ENCODE results near the gene P4HB.

Gene P4HB

DNA sequence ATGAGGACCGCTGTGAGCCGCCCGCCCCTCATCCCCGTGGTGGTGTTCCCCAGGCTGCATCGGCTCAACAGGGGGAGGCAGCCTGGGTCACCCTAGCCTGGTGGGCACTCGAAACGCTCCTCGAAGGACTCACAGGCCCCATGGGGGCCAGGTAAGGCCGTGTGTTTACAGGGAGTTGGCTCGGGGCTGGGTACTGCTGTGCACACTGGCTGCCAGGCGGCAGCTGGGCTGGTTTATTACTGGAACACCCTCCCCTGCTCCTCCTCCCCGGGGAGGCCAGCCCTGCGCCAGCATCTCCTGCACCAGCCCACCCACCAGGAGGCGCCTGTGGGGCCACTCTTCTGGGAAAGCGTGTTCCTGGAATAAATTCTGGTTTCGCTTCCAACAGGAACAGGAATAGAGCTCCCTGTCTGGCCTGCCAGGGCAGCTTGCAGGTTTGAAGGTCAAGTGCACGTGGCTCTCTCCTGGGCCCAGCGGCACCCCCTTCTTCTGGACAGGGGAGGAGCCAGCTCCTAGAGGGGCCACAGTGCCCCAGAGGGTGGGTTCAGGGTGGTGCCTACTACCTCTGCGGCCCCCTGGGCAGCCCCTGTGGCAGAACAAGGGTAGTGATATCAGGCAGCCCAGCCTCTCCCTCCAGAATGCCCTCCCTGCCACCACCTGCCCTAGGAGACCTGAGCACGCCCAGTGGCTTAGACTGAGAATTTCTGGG lies 38.6 kb downstream of the P4HB start:
- Mint-ChIP-seq H3K36me3 (ENCODE audit: low read depth) (peaks cover 3% of the 10 kb centered on the region), H3K9me3 (no peaks in the 10 kb centered on the region), H3K27ac (no peak overlapping the region), H3K27me3 (ENCODE audit: low read depth) (peaks cover 5% of the 10 kb centered on the region), H3K4me1 (no peaks in the 10 kb centered on the region), H3K4me3 (no peak overlapping the region)
- TF ChIP-seq, protein P1, sequence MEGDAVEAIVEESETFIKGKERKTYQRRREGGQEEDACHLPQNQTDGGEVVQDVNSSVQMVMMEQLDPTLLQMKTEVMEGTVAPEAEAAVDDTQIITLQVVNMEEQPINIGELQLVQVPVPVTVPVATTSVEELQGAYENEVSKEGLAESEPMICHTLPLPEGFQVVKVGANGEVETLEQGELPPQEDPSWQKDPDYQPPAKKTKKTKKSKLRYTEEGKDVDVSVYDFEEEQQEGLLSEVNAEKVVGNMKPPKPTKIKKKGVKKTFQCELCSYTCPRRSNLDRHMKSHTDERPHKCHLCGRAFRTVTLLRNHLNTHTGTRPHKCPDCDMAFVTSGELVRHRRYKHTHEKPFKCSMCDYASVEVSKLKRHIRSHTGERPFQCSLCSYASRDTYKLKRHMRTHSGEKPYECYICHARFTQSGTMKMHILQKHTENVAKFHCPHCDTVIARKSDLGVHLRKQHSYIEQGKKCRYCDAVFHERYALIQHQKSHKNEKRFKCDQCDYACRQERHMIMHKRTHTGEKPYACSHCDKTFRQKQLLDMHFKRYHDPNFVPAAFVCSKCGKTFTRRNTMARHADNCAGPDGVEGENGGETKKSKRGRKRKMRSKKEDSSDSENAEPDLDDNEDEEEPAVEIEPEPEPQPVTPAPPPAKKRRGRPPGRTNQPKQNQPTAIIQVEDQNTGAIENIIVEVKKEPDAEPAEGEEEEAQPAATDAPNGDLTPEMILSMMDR (IDR thresholded peaks at IDR 0.05; ENCODE audit: unreplicated experiment in 3 of 3), result peak in 2 of 3 experiments; percentile 16 to 30

DNA sequence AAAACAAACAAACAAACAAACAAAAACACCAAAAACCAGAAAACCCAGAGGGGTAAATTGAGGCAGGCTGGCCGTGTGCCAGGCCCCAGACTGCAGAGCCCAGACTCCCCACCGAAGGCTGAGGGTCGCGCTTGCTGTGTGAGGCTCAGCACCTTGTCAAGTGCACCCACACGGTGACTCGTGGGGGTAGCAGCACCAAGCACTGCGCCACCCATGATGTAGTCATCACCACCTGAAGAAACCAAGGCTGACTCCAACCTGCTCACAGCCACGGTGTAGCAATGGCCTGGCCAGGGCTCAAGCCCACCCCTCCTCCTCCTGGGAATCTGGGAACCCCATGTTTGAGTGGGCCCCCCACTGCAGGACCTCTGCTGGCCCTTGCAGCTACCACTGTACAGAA lies 39.2 kb downstream of the P4HB start:
- H3K27ac Mint-ChIP-seq, result no peak overlapping the region

DNA sequence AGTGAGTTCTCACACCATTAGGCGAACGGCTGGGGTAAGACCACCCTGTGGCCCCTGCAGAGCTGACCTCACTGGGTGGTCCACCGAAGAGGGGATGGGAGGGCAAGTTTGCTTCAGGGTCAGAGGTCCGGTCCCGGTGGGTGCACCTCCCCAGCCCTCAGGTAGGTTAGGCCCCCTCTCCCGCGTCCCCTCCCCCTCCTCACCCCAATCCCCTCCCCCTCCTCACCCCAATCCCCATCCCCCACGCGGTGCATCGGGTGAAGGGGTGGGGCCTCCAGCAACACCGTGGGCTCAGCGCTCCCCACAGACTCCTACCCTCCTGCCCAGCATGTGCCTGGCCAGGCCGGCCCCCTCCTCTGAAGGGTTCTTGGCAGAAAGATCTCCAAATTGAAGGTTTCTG lies 40.6 kb downstream of the P4HB start:
- no peaks in the 10 kb centered on the region for H3K4me1 Mint-ChIP-seq
- TF ChIP-seq, protein P1 (IDR thresholded peaks at IDR 0.05; ENCODE audit: unreplicated experiment in 3 of 3), result no peak
- H3K27me3 Mint-ChIP-seq (ENCODE audit: low read depth), result peaks cover 9% of the 10 kb centered on the region
- no peak overlapping the region for H3K27ac Mint-ChIP-seq
- H3K9me3 Mint-ChIP-seq, result no peaks in the 10 kb centered on the region
- peaks cover 3% of the 10 kb centered on the region for H3K36me3 Mint-ChIP-seq (ENCODE audit: low read depth)
- H3K4me3 Mint-ChIP-seq, result no peak overlapping the region

More for the DNA sequence above, 39.2 kb downstream of the P4HB start:
- no peaks in the 10 kb centered on the region for H3K9me3 Mint-ChIP-seq
- TF ChIP-seq, protein P1 (IDR thresholded peaks at IDR 0.05; ENCODE audit: unreplicated experiment in 3 of 3), result no peak
- H3K4me1 Mint-ChIP-seq, result no peaks in the 10 kb centered on the region
- peaks cover 3% of the 10 kb centered on the region for H3K36me3 Mint-ChIP-seq (ENCODE audit: low read depth)
- H3K27me3 Mint-ChIP-seq (ENCODE audit: low read depth), result peaks cover 9% of the 10 kb centered on the region
- no peak overlapping the region for H3K4me3 Mint-ChIP-seq

DNA sequence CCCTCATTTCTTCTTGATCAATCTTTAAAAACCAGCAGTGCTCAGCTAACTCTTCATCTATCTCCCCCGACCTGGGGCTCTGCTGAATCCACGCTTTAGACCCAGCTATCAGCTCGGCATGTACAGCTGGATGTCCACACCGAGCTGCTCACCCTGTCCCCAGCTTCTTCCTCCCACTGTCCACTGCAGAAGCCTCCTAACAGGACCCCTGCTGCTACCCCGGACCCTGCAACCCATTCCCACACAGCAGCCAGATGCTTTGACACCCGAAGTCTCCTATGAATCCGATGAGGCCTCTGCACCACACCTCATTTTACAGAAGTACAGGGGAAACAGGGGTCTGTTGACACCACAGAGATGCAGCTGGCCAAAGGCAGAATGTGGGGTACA lies 42.6 kb downstream of the P4HB start:
- no peaks in the 10 kb centered on the region for H3K4me1 Mint-ChIP-seq

DNA sequence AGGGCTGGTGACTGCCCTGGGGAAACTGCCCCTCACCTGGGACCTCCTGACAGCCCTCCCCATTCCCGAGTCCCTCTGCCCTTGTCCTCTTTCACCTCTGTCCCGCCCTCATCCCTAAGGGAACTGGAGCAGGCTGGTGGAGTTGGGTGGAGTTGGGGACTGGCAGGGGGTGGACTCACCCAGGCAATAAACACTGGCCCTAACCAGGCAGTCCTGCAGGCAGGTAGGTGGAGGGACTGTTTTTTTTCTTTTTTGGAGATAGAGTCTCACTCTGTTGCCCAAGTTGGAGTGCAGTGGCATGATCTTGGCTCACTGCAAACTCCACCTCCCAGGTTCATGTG lies 44.7 kb downstream of the P4HB start:
- Mint-ChIP-seq H3K9me3 (no peaks in the 10 kb centered on the region), H3K36me3 (ENCODE audit: low read depth) (no peaks in the 10 kb centered on the region), H3K27ac (peak overlapping the region in 1 of 3 experiments; percentile 57), H3K4me1 (no peaks in the 10 kb centered on the region), H3K27me3 (ENCODE audit: low read depth) (peaks cover 9% of the 10 kb centered on the region), H3K4me3 (no peak overlapping the region)
- TF ChIP-seq, protein P1 (IDR thresholded peaks at IDR 0.05; ENCODE audit: unreplicated experiment in 3 of 3), result no peak

More for the DNA sequence above, 42.6 kb downstream of the P4HB start:
- TF ChIP-seq, protein P1 (IDR thresholded peaks at IDR 0.05; ENCODE audit: unreplicated experiment in 3 of 3), result no peak
- Mint-ChIP-seq H3K27me3 (ENCODE audit: low read depth) (peaks cover 9% of the 10 kb centered on the region), H3K36me3 (ENCODE audit: low read depth) (no peaks in the 10 kb centered on the region), H3K27ac (peak overlapping the region in 1 of 3 experiments; percentile 77), H3K9me3 (no peaks in the 10 kb centered on the region), H3K4me3 (no peak overlapping the region)
